ENCODE results near the gene PNPLA4.

DNA sequence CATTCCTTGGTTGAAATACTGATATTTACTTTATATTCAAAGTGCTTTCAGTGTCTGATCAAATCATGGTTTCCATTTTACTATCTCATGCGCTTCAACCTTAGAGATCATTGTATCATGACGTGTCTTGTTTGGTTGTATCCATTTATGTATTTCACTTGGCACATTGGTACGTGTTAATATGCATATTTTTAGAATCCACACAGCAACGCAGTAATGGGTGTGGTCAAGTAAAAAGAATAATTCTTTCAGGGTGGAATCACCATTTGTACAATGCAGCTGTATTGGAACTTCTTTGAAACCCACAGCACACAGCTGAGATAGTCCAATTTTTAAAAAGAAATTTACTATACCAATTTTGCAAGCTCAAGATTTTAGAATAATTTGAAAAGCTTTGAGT is 55.2 kb downstream of the PNPLA4 start:
- no peak for TF ChIP-seq EZH2 (IDR thresholded peaks at IDR 0.05; ENCODE audit: borderline replicate concordance, low read depth, low read length, severe bottlenecking)
- TF ChIP-seq, protein P1, sequence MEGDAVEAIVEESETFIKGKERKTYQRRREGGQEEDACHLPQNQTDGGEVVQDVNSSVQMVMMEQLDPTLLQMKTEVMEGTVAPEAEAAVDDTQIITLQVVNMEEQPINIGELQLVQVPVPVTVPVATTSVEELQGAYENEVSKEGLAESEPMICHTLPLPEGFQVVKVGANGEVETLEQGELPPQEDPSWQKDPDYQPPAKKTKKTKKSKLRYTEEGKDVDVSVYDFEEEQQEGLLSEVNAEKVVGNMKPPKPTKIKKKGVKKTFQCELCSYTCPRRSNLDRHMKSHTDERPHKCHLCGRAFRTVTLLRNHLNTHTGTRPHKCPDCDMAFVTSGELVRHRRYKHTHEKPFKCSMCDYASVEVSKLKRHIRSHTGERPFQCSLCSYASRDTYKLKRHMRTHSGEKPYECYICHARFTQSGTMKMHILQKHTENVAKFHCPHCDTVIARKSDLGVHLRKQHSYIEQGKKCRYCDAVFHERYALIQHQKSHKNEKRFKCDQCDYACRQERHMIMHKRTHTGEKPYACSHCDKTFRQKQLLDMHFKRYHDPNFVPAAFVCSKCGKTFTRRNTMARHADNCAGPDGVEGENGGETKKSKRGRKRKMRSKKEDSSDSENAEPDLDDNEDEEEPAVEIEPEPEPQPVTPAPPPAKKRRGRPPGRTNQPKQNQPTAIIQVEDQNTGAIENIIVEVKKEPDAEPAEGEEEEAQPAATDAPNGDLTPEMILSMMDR (IDR thresholded peaks at IDR 0.05; ENCODE audit: extremely low read depth in 1 of 2, insufficient read depth in 1 of 2, low read depth in 1 of 2, low read length in 2 of 2): no peak

All from endothelial cell of umbilical vein (primary cell).